NCI-H1694 treated with DMSO at 0.1 percent for 48 hours (cell line): ENCODE results near the gene PPT1.
"Not testable (repeated sequence)": the region's sequence is repeated elsewhere in the genome, so short reads cannot be mapped to it uniquely, and the experiment has no call there.

Experiments
- DNase-seq: peaks from one replicate; lab custom pipeline; 2025; lab: John Stamatoyannopoulos, UW

PPT1 gene

GRCh38 chr1:40057310-40058030 is 39.6 kb downstream of the PPT1 start:
- DNase-seq = no peak

DNA sequence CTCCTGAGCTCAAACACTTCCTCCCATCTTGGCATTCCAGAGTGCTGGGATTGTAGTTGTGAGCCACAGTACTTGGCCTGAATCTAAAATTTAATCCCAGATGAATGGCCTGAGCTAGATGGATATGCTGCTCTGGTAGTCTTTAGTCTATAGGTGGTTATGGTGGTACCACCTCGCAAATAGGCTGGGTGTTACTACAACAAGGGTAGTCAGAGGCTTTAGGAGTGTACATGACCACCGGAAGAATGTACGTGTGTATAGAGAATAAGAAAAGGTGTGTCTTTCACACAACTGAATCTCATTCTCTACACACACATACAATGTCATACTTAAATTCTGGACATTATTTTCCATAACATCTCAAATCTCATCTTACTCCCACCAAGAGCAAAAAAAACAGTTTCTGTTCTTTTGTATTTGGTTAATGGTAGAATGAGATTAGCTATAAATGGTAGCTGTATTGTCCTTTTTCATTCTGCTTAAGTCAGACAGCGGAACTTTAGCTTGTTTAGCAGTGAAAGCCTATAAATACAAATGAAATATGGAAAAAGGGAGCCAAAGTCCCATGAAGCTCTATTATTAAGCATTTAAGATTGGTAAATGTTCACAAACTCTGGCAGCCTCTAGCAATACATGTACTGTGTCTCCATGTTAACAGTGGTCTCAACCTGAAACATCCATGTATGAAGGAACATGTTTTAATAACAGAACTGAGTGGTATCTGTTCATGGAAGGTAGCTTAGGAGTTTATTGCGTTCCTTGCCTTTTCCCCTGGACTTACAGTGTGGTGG is 40.3 kb downstream of the PPT1 start:
- no peak for DNase-seq

DNA sequence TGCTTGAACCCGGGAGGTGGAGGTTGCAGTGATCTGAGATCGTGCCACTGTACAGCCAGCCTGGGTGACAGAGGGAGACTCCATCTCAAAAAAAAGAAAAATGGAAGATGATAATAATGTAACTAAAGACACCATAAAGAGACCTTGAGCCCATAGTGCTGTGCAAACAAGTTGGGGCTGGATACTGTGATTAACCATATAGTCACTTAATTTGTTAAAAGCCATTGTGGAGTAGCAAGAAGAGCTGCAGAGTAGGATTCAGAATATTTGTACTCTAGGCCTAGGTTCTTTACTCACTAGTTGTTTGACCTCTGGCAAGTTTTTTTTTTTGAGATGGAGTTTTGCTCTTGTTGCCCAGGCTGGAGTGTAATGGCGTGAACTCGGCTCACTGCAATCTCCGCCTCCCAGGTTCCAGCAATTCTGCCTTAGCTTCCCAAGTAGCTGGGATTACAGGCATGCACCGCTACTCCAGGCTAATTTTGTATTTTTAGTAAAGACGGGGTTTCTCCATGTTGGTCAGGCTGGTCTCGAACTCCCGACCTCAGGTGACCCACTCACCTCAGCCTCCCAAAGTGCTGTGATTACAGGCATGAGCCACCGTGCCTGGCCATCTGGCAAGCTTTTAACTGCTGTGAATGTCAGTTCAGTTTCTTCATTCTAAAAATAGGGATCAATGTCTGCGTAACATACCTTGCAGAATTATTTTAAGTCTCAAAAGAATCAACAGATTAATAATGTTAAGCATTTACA is 43.7 kb downstream of the PPT1 start:
- DNase-seq = no peak

DNA sequence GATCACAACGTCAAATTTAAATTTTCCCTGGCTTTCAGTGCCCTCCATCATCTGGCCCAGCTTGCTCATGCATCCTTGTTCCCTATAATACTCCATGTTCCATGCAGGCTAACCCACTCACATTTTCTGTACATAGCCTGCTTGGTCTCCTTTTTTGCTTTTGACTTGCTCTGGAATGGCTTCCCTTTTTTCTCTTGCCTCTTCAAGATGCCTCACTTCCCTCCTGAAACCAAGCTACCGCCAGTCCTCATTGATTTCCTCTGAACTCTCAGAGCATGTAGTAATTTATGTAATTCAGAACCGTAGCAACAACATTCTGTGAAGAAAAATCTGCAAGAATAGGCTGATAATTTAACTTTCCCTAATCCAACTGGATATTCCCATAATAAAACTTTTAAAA is 46.2 kb downstream of the PPT1 start:
- no peak for DNase-seq

DNA sequence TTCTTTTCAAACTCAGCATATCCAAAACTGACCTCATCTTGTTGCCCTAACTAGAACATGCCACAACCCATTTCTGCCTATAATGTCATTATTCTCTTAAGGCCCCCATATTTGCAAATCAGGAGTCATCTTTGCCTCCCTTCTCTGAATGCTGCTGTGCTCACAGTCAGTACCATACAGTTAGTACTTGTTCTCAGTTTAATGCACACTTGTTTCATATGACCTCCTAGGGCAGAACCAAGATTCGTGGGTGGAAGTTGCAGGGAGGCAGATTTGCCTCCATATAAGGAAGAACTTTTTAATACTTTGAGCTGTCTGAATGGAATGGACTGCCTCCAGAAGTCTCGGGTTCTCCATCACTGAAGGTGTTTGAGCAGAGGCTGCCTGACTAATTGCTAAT is 47.3 kb downstream of the PPT1 start:
- DNase-seq = no peak

DNA sequence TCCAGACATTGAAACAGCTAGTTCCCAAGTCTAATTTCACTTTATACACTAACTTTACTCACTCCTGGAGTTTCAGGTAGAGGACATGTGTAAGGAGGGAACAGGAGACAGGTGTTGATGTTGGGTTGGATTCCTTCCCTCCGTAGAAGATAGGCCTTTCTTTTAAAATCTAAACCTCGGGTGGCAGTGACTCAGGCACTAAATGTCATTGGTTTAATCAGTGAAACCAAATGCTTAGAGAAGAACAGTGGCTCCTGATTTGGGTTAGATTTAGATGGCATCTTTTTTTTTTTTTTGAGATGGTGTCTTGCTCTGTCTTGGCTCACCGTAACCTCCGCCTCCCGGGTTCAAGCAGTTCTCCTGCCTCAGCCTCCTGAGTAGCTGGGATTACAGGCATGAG is 49.3 kb downstream of the PPT1 start:
- DNase-seq = no peak

DNA sequence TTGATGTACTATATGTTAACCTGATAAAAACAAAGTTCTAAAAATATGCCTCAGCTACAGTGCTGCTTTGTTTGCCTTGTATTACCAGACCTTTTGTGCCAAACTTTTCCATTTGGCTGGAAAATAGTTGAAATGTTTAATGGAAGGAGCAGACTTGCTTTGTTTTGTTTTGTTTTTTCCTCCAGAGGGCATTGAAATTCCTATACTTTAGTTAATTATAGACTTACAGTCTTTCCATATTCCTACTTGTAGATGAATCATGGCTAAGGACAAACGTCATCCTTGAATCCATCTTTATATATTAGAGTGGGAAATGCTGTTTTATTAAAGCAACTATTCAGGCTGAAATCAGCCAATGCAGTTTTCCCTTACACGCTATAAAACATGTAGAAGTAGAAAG is 49.8 kb downstream of the PPT1 start:
- no peak for DNase-seq

DNA sequence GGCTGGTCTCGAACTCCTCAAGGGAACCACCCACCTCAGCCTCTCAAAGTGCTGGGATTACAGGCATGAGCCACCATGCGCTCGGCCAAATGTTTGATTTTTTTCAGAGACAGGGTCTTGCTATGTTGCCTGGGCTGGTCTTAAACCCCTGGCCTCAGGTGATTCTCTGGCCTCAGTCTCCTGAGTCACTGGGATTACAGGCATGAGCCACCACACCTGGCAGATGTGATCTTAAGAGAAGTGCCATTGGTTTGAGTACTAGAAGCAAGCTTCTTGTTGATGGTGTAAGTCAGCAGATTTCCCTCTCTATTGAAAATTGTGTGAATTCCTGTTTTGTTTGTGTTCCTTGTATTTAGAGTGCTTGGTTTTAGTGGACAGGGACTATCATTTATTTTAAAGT is 51.3 kb downstream of the PPT1 start:
- DNase-seq = no peak

DNA sequence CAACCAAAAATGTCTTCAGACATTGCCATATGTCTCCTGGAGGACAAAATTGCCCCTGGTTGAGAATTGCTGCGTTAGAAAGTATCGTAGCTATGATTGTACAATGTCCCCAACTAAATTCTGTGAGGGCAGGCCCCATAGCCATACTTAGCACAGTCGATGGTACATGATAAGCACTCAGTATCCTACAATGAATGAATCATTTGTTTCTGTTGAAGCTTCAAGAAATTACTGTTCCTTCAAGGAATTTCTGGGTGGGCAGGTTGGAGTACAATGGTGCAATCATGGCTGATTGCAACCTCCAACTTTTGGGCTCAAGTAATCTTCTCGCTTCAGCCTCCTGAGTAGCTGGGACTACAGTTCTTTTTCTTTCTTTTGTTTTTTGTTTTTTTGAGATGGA is 51.9 kb downstream of the PPT1 start:
- DNase-seq = no peak

DNA sequence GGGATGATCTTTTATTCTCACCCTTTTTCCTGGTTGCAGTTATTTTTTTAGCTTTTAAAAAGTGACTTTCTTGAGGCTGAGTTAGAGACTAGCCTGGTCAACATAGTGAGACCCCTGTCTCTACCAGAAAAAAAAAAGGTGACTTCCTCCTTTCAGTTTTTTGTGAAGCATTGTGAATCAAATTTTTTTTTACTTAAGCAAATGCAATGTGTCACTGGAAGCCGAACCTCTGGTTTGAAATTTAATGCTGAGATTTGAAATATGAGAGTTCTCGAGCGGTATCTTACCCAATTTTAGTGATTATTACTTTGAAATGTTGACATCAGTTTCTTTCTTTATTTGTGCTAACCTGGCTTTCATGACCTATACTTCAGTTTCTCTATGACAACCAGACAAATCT is 52.9 kb downstream of the PPT1 start:
- no peak for DNase-seq

- no peak for DNase-seq
Observed at GRCh38 chr1:40042341-40042740, 54.7 kb downstream of the PPT1 start.

- DNase-seq = no peak
Observed at GRCh38 chr1:40041466-40041838, 55.6 kb downstream of the PPT1 start.

DNA sequence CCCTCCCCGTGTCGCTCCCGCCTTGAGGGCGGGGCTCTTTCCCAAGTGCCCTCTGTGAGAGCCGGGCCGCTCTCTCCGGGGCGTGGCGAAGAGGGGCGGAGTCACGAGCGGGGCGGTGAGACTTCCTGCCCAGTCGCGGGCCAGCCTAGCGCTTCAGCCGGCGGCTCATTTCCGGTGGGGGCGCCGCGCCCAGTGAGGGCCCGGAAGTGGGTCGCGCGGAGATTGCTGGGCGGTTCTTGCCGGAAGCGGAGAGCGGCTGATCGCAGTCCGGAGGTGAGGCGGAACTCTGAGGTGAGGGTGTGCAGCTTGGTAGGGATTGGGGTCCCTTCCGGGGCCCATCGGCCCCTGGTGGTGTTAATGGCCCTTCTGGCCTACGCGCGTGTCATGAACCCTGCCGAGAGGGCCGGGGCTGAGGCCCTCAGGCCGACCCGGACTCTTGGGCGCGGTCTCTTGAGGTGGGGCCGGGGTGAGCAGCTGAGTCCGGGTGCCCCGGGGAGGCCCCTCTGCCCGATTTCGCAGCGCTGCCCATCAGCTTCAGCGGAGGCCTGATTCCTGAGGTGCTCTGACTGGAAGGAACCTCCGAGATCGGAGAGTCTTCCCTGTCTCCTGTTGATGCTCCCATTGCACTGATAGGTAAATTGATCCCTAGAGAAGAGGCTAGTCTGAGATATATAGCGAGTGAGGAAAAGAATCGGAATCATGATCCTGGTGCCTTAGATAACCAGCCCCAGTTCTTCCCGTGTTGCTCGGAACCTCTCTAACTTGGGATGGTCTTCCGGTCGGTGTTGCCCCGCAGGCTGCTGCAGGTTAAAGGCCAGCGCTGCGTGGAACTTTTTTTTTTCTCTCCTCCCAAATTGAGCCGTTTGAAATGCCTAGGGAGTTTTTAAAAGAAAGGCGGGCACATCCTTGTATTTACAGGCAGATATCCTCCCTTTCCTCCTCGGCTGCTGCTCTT is 56.3 kb downstream of the PPT1 start, which contains the start of gene CAP1:
TSS of gene CAP1 (plus strand) at position 219 of the 955 bp plus-strand sequence. CDS start 18,618 bp downstream, outside the sequence.
- DNase-seq = peak; percentile 86

GRCh38 chr1:40039757-40040510 is 57.1 kb downstream of the PPT1 start:
- DNase-seq = no peak

DNA sequence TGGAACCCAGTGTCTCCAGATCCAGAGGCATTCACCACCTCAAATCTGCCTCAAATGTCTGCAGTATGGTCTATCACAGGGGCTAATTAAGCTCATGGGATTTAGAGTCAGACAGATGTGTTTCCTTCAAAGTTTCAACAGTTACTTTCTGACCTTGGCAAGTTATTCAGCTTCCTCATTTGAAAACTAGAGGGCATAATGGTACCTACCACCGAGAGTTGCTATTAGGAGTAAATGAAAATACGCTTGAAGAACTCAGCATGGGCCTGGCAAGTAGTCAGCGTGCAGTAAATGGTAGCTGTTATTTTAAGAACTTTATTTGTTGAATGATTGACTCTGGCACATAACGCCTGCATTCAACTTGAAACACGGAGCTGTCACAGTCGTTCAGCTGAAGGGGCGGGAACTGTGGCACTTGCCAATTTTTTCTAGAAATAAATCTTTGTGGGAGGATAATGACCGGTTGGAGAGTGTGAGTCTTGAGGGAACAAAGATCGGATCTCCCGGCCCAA is 57.8 kb downstream of the PPT1 start:
- DNase-seq = peak; percentile 35

DNA sequence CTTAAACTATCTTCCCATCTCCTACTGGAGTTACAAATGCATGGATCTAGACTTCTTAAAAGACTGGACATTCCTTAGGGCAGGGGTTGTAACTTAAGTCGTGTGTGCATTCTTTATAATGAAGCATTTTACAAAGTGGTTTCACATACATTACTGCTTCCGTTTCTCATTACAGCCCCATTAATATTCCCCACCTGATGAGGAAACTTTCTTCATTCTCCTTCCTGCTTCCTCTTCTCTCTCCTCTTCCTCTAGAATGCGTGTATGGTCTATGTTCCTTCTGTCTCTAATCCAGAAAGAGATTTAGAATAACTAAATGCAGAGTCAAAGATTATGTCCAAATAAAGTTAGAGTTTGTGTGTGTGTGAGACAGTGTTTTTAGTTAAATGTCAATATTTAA is 58.4 kb downstream of the PPT1 start:
- DNase-seq = no peak

- not testable (repeated sequence) for DNase-seq
Observed at GRCh38 chr1:40037254-40037653, 59.8 kb downstream of the PPT1 start.

DNA sequence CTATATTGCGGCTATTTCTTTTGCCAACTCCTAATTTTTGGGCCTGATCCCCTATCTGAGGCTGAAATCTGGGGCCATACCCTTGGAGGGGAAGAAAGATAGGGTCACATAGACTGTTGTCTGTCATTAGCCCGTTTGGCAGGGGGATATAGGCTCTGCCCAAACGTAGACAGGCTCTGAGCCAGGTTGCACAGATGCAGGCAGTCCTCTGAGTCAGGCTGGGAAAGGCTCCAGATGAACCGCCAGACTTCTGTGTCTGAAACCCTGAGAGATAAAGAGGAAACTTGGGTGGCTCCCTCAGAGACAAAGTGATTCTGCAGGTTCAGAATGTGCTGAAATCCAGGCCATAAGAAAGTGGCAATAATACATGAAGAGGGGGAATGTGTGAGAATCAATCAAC is 60.5 kb downstream of the PPT1 start:
- DNase-seq = peak; percentile 53

DNA sequence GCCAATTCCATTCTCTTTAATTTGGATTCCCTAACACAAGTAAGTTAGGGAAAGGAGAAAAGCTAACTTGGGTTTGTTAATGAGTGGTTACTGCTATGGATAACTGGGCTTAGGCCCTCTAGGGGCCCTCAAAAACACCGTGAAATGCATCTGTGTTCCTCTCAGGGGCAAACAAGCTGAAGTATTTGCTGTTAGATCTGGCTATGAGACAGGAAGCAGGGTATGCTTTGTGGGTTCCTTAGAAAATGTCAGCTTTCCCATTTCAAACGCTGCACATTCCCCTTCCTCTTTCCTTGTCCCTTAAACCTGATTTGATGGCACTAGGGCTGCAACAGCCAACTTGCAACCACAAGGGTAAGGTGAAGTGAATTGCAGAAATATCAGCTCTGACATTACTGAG is 62.2 kb downstream of the PPT1 start:
- DNase-seq = no peak

- DNase-seq = peak; percentile 49
Observed at GRCh38 chr1:40032240-40032891, 64.7 kb downstream of the PPT1 start.
